Hepatocyte (in vitro differentiated cells): Measurements from ENCODE around the gene KCNC4. TPM values are rescaled to one million over a fixed set of nuclear protein-coding genes. Genes with fewer than 3 reads are reported as not detected.

Source experiments
- DNase-seq: peaks from one replicate; pipeline ENCODE4 v3.0.0-alpha.2; 2016; ENCODE audit warnings: low spot score
- H2AFZ ChIP-seq: fragments of 200-600 bp; sonication (generic); 2 replicates; pipeline ENCODE4 v1.6.0; 2016; ENCODE audit warnings: antibody characterized with exemption, mild to moderate bottlenecking
- H3K27ac ChIP-seq: fragments of 200-600 bp; sonication (generic); 2 replicates; pipeline ENCODE4 v1.5.1; 2016; ENCODE audit warnings: mild to moderate bottlenecking
- H3K27me3 ChIP-seq: fragments of 200-600 bp; sonication (generic); 2 replicates; pipeline ENCODE4 v1.6.1; 2016
- H3K36me3 ChIP-seq: fragments of 200-600 bp; sonication (generic); replicated peaks from 2 replicates; pipeline ENCODE4 v1.5.1; 2016; ENCODE audit warnings: low read depth; ENCODE audit not compliant: insufficient read depth
- H3K4me1 ChIP-seq: fragments of 200-600 bp; sonication (generic); 2 replicates; pipeline ENCODE4 v1.5.1; 2016; ENCODE audit warnings: mild to moderate bottlenecking, moderate library complexity; ENCODE audit not compliant: insufficient read depth
- H3K4me2 ChIP-seq: fragments of 200-600 bp; sonication (generic); 2 replicates; pipeline ENCODE4 v1.6.0; 2016
- H3K4me3 ChIP-seq: fragments of 200-600 bp; sonication (generic); 2 replicates; pipeline ENCODE4 v1.5.1; 2016; ENCODE audit warnings: mild to moderate bottlenecking
- H3K79me2 ChIP-seq: fragments of 200-600 bp; sonication (generic); 2 replicates; pipeline ENCODE4 v1.6.0; 2017; ENCODE audit warnings: mild to moderate bottlenecking
- H3K9me2 ChIP-seq: fragments of 200-600 bp; sonication (generic); replicated peaks from 2 replicates; pipeline ENCODE4 v1.6.0; 2017; ENCODE audit warnings: mild to moderate bottlenecking; ENCODE audit not compliant: insufficient read depth
- H3K9me3 ChIP-seq: fragments of 200-600 bp; sonication (generic); 2 replicates; pipeline ENCODE4 v1.5.1; 2016; ENCODE audit warnings: low read depth, mild to moderate bottlenecking
- H4K20me1 ChIP-seq: fragments of 200-600 bp; sonication (generic); 2 replicates; pipeline ENCODE4 v1.6.0; 2016; ENCODE audit warnings: mild to moderate bottlenecking; ENCODE audit not compliant: insufficient read depth, poor library complexity, severe bottlenecking
- EZH2 ChIP-seq: fragments of 200-600 bp; sonication (generic); IDR thresholded peaks from 2 replicates; pipeline ENCODE4 v1.6.1; 2016; ENCODE audit warnings: antibody characterized with exemption, mild to moderate bottlenecking, borderline replicate concordance
- EZH2phosphoT487 ChIP-seq: fragments of 200-600 bp; sonication (generic); IDR thresholded peaks from one replicate; pipeline ENCODE4 v1.6.1; 2018; ENCODE audit warnings: antibody characterized with exemption, mild to moderate bottlenecking, low read depth, moderate library complexity; ENCODE audit not compliant: unreplicated experiment, severe bottlenecking
- WGBS: methylation state at CpG from one replicate; pipeline ENCODE4 v1.1.6; 2016; ENCODE audit warnings: low lambda C conversion rate; ENCODE audit errors: missing lambda C conversion rate; 5-methylcytosine and 5-hydroxymethylcytosine counted together
- polyA plus RNA-seq: library from polyadenylated mRNA; unstranded; fragments of >200 nt; fragmentation: Nextera tagmentation; extraction: Ambion mirVana; gene quantifications from 2 replicates; pipeline ENCODE4 v1.2.1, GENCODE V29; 2016
- small RNA-seq: library from RNA; depleted of rRNA; stranded (forward); fragments of <200 nt; gene quantifications from one replicate; pipeline ENCODE3, GENCODE V24; 2014
- total RNA-seq: library from RNA; depleted of rRNA; stranded (reverse); fragments of >200 nt; gene quantifications from 2 replicates; pipeline ENCODE4 v1.2.3, GENCODE V29; 2014
- TF ChIP-seq, protein P1 (sequence below): fragments of 200-600 bp; sonication (generic); IDR thresholded peaks from 2 replicates; pipeline ENCODE4 v1.5.1; 2016; ENCODE audit warnings: antibody characterized with exemption, mild to moderate bottlenecking; ENCODE audit not compliant: poor library complexity

Gene KCNC4
- total and polyA plus RNA-seq, 2 experiments from 2014 or later = 1.3 to 4.6 TPM

DNA sequence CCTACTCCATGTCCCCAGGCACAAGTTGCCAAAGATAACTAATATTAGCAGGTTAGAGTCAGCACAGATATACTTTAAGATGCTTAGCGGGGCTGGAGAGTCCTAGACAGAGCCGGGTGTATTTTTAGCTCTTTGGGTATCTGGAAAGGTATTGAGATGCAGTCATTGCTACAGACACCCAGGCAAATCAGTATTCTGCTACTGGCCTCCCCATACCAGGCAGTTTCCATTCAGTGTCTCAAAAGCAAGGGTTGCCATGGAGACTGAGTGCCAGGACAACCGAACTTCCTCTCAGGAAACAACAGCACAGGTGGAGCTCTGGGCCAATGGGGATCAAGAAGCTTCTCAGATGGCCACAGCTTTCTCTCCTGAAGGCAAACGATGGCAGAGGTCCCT lies 45.3 kb downstream of the KCNC4 start:
- no peaks in the 10 kb centered on the region for H3K4me1 ChIP-seq
- no peaks in the 10 kb centered on the region for H3K36me3 ChIP-seq
- no peak overlapping the region for H3K27ac ChIP-seq
- H3K4me2 ChIP-seq = no peak overlapping the region
- H3K9me3 ChIP-seq = no peaks in the 10 kb centered on the region
- no peak overlapping the region for H2AFZ ChIP-seq
- H3K27me3 ChIP-seq = no peaks in the 10 kb centered on the region
- WGBS = 60% methylated on average over 4 of the region's 4 CpGs
- H3K79me2 ChIP-seq = no peaks in the 10 kb centered on the region
- no peak for DNase-seq
- no peak for TF ChIP-seq EZH2
- TF ChIP-seq, protein P1, sequence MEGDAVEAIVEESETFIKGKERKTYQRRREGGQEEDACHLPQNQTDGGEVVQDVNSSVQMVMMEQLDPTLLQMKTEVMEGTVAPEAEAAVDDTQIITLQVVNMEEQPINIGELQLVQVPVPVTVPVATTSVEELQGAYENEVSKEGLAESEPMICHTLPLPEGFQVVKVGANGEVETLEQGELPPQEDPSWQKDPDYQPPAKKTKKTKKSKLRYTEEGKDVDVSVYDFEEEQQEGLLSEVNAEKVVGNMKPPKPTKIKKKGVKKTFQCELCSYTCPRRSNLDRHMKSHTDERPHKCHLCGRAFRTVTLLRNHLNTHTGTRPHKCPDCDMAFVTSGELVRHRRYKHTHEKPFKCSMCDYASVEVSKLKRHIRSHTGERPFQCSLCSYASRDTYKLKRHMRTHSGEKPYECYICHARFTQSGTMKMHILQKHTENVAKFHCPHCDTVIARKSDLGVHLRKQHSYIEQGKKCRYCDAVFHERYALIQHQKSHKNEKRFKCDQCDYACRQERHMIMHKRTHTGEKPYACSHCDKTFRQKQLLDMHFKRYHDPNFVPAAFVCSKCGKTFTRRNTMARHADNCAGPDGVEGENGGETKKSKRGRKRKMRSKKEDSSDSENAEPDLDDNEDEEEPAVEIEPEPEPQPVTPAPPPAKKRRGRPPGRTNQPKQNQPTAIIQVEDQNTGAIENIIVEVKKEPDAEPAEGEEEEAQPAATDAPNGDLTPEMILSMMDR = no peak
- TF ChIP-seq EZH2phosphoT487 = no peak
- no peak overlapping the region for H3K4me3 ChIP-seq
- H4K20me1 ChIP-seq = no peaks in the 10 kb centered on the region
- H3K9me2 ChIP-seq = no peaks in the 10 kb centered on the region

DNA sequence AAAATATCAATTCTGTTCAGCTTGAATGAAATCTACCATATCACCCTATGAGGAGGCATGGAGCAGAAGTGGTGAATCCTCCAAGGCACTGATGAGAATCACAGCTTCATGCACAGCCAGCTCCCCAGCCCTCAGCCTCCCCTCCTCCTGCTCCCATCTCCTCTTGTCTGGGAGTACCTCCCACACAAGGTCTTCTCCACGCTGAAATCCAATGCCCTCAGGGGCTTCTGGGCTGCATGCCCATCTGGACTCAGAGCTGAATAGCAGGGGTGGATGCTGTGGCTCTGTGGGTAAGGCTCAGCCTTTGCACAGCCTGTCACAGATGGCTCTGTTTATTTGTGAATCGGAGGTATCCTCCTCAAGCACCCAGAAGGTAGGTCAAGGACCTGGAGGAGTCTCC lies 48.6 kb downstream of the KCNC4 start:
- H2AFZ ChIP-seq = no peak overlapping the region
- H3K9me3 ChIP-seq = no peaks in the 10 kb centered on the region
- TF ChIP-seq EZH2 = no peak
- no peak for TF ChIP-seq EZH2phosphoT487
- TF ChIP-seq, protein P1 = no peak
- 59% methylated on average over 2 of the region's 2 CpGs for WGBS
- H3K27me3 ChIP-seq = peaks cover 11% of the 10 kb centered on the region
- H3K4me2 ChIP-seq = no peak overlapping the region
- H3K36me3 ChIP-seq = no peaks in the 10 kb centered on the region
- H4K20me1 ChIP-seq = no peaks in the 10 kb centered on the region
- H3K4me3 ChIP-seq = no peak overlapping the region
- no peaks in the 10 kb centered on the region for H3K79me2 ChIP-seq
- H3K4me1 ChIP-seq = no peaks in the 10 kb centered on the region
- no peak for DNase-seq
- no peak overlapping the region for H3K27ac ChIP-seq
- H3K9me2 ChIP-seq = no peaks in the 10 kb centered on the region

DNA sequence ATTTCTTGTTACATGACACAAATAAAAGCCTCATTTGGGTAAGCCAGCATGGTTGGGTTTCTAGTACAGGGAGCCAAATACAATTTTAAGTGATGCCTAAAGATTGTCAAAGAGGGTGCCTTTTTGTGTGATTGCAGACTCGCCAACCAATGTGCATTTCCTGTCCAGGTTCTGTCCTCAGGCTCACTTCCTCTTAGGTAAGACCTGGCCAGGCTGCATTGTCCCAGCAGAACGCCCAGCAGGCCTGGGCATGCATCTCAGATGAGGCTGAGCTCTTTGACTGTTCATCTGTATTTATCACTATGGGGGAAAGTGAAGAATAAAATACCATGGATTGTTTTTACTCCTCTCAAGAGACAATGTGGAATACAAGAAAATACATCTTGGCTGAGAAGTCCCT lies 49.7 kb downstream of the KCNC4 start:
- DNase-seq = no peak
- Histone ChIP-seq H3K4me1 (no peaks in the 10 kb centered on the region), H3K36me3 (no peaks in the 10 kb centered on the region), H3K27me3 (peaks cover 11% of the 10 kb centered on the region), H3K27ac (no peak overlapping the region), H2AFZ (no peak overlapping the region), H3K9me3 (no peaks in the 10 kb centered on the region), H3K79me2 (no peaks in the 10 kb centered on the region), H4K20me1 (no peaks in the 10 kb centered on the region), H3K9me2 (no peaks in the 10 kb centered on the region), H3K4me2 (no peak overlapping the region), H3K4me3 (no peak overlapping the region)
- 86% methylated on average over 2 of the region's 2 CpGs for WGBS
- TF ChIP-seq EZH2phosphoT487 (no peak), EZH2 (no peak)
- TF ChIP-seq, protein P1 = no peak

Small RNAs within 50 kb of the gene (small RNA-seq; reads per million reads assigned to genes)
- gene AL137790.1 = not detected

Other genes starting within 250 kb of the KCNC4 start
- 49.2 and 56.2 TPM in 2 replicates for gene AHCYL1, start 225.5 kb upstream of the KCNC4 start, total RNA-seq
- 88.4 and 97.6 TPM in 2 replicates for gene AHCYL1, start 225.5 kb upstream of the KCNC4 start, polyA plus RNA-seq
- 44.6 and 49.0 TPM in 2 replicates for gene STRIP1, start 175.7 kb upstream of the KCNC4 start, total RNA-seq
- gene STRIP1, start 175.7 kb upstream of the KCNC4 start, polyA plus RNA-seq = 29.1 and 38.0 TPM in 2 replicates
- gene ALX3, start 139.6 kb upstream of the KCNC4 start, total RNA-seq = 0.27 and 1.6 TPM in 2 replicates
- 0.36 and 0.92 TPM in 2 replicates for gene ALX3, start 139.6 kb upstream of the KCNC4 start, polyA plus RNA-seq
- not detected in 2 replicates for gene UBL4B, start 97.9 kb upstream of the KCNC4 start, total RNA-seq
- not detected in 2 replicates for gene UBL4B, start 97.9 kb upstream of the KCNC4 start, polyA plus RNA-seq
- 0.04 and 0.63 TPM in 2 replicates for gene SLC6A17, start 59.8 kb upstream of the KCNC4 start, total RNA-seq
- gene SLC6A17, start 59.8 kb upstream of the KCNC4 start, polyA plus RNA-seq = 0.17 and 0.36 TPM in 2 replicates
- gene RBM15, start 129.1 kb downstream of the KCNC4 start, total RNA-seq = 31.3 and 36.8 TPM in 2 replicates
- 7.0 and 7.9 TPM in 2 replicates for gene RBM15, start 129.1 kb downstream of the KCNC4 start, polyA plus RNA-seq
- 16.2 and 16.4 TPM in 2 replicates for gene SLC16A4, start 180.7 kb downstream of the KCNC4 start, total RNA-seq
- gene SLC16A4, start 180.7 kb downstream of the KCNC4 start, polyA plus RNA-seq = 8.3 and 10.7 TPM in 2 replicates
- 45.4 and 57.9 TPM in 2 replicates for gene LAMTOR5, start 197.4 kb downstream of the KCNC4 start, total RNA-seq
- 157 and 168 TPM in 2 replicates for gene LAMTOR5, start 197.4 kb downstream of the KCNC4 start, polyA plus RNA-seq
- gene PROK1, start 240.8 kb downstream of the KCNC4 start, total RNA-seq = 8.8 and 9.6 TPM in 2 replicates
- gene PROK1, start 240.8 kb downstream of the KCNC4 start, polyA plus RNA-seq = 9.4 and 11.1 TPM in 2 replicates